RWPE1 (cell line): Measurements from ENCODE around the gene MARK4.
"Not testable (repeated sequence)": the region's sequence is repeated elsewhere in the genome, so short reads cannot be mapped to it uniquely, and the experiment has no call there.

Experiments
- CTCF ChIA-PET: fragments of 350-600 bp; sonication (Branson Sonifier 250); formaldehyde crosslinking; extraction: SDS; loops from one replicate; lab custom pipeline; 2021; lab: Yijun Ruan, JAX
- POLR2A ChIA-PET: fragments of 400-600 bp; formaldehyde crosslinking; extraction: SDS; loops from one replicate; lab custom pipeline; 2020; ENCODE audit warnings: antibody characterized with exemption; ENCODE audit not compliant: low non-redundant PET; lab: Yijun Ruan, JAX
- DNase-seq: peaks from one replicate; pipeline ENCODE4 v3.0.0; 2012; ENCODE audit warnings: low spot score
- H3K27ac ChIP-seq: fragments of 450-650 bp; 2 replicates; pipeline ENCODE4 v1.5.1; 2017
- CTCF ChIP-seq: fragments of 450-650 bp; conservative IDR thresholded peaks from 2 replicates; pipeline ENCODE4 v1.5.1; 2017; ENCODE audit warnings: low read depth, mild to moderate bottlenecking

The MARK4 gene

DNA sequence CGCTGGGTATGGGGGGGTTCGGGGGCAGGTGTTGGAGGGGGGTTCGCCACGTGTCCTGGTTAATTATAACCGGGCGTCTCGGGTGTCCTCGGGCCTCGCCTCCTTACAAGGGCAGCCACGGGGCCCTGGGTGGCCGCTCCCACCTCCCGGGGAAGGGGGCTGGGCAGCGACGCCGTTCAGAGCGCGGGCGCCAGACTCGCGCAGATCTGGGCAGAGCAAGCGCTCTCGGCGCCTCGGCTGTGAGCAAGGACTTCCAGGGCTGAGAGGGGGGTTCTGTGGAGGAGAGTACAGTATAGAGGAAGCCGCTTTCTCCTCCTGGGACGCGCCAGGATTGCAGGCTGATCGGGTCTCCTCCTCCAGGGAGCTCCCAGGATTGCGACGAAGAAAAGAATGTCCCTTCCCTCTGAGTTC lies 72.6 kb downstream of the MARK4 start:
- no peak overlapping the region for H3K27ac ChIP-seq
- TF ChIP-seq CTCF = no peak
- ChIA-PET POLR2A (no interaction called here), CTCF (no interaction called here)
- no peak for DNase-seq

GRCh38 chr19:45324349-45324907 lies 73.4 kb downstream of the MARK4 start:
- POLR2A ChIA-PET = no interaction called here

DNA sequence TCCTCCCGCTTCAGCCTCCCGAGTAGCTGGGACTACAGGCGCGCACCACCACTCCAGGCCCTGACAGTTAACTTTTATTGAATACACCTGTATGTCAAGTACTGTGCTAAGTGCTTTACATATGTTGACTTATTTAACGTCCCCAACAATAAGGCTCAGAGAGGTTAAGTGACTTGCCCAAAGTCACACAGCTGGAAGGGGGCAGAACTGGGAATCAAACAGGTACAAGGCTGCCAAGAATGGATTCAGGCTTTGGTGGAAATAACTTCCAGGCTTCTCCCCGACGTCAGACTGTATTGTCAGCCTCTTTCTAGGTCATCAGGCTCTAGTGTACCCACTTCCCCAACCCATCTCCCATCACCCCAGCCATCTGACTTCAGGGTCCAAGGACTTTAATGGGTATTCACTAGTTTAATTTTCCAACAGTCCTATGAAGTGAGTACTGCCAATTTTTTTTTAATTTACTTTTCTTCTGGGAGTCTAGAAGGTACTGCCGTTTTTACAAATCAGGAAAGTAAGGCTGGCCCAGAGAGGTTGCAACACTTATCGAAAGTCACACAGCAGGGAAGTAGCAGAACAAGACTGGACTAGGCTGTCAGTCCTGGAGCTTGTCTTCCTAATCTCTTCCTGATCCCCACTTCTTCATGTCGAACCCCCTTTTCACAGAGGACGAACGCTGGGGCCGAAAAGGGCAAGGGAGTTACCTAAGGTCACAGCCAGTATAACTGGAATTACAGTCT lies 76.5 kb downstream of the MARK4 start:
- ChIA-PET CTCF (no interaction called here), POLR2A (no interaction called here)
- TF ChIP-seq CTCF = no peak
- H3K27ac ChIP-seq = no peak overlapping the region
- no peak for DNase-seq

More at GRCh38 chr19:45324349-45324907, 73.4 kb downstream of the MARK4 start:
- H3K27ac ChIP-seq = no peak overlapping the region
- CTCF ChIA-PET = no interaction called here
- no peak for DNase-seq
- no peak for TF ChIP-seq CTCF

DNA sequence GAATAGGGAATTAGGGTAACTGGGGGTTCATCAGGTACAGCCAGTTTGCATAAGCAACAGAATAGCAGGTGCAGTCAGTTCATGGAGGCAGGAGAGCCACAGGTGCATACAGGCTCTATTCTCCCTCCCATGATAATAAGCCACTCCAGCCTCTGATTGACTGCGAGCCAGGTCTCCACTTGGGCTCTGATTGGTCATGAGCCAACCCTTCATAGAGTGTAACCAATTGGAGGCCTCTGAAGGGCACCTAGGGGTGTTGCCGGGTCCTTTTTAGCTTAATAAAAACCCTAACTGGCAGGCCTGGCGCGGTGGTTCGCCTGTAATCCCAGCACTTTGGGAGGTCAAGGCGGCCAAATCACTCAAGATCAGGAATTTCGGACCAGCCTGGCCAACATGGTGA lies 80.3 kb downstream of the MARK4 start:
- TF ChIP-seq CTCF = no peak
- no peak for DNase-seq
- ChIA-PET POLR2A (no interaction called here), CTCF (no interaction called here)
- H3K27ac ChIP-seq = no peak overlapping the region

GRCh38 chr19:45333609-45334303 lies 82.7 kb downstream of the MARK4 start:
- no peak overlapping the region for H3K27ac ChIP-seq
- ChIA-PET CTCF (no interaction called here), POLR2A (no interaction called here)
- no peak for DNase-seq
- no peak for TF ChIP-seq CTCF

GRCh38 chr19:45334881-45335280 lies 83.8 kb downstream of the MARK4 start:
- DNase-seq, POLR2A ChIA-PET: not testable (repeated sequence)
- CTCF ChIA-PET = interaction anchor here (0.6 kb wide), 2 partner anchors 96 to 480 kb away, joined by 3 to 8 read pairs; no protein-coding TSS in a partner anchor

More at GRCh38 chr19:45334881-45335280, 83.8 kb downstream of the MARK4 start:
- H3K27ac ChIP-seq = not testable (repeated sequence)
